Keratinocyte (primary cell): ENCODE results near the gene ZC3H10. TPM values are rescaled to one million over a fixed set of nuclear protein-coding genes. Genes with fewer than 3 reads are reported as not detected.

Experiments
- DNase-seq: peaks from one replicate; pipeline ENCODE4 v3.0.0-alpha.2; 2011; ENCODE audit warnings: low read depth, missing footprints, low spot score
- FAIRE-seq: peaks from 2 replicates; lab custom pipeline; 2011; peaks lifted over from hg19 to GRCh38; lab: Jason Lieb, UNC
- H2AFZ ChIP-seq: 2 replicates; pipeline ENCODE4 v1.6.0; 2012; ENCODE audit warnings: low read length, control low read depth, inconsistent platforms; ENCODE audit not compliant: control insufficient read depth
- H3K27ac ChIP-seq: 2 replicates; pipeline ENCODE4 v1.5.1; 2011; ENCODE audit warnings: low read length; ENCODE audit not compliant: control insufficient read depth, insufficient read depth
- H3K27me3 ChIP-seq: 3 replicates; pipeline ENCODE4 v1.6.0; 2011; ENCODE audit warnings: low read length; ENCODE audit not compliant: control insufficient read depth, insufficient read depth; ENCODE audit errors: extremely low read depth
- H3K36me3 ChIP-seq, 2 experiments: 2 replicates in 1 of 2; 3 replicates in 1 of 2; pipeline ENCODE4 v1.5.1; 2011; ENCODE audit warnings: low read length in 2 of 2, mild to moderate bottlenecking in 1 of 2; ENCODE audit not compliant: control insufficient read depth in 2 of 2, insufficient read depth in 2 of 2; ENCODE audit errors: extremely low read depth in 1 of 2
- H3K4me1 ChIP-seq: 3 replicates; pipeline ENCODE4 v1.5.1; 2011; ENCODE audit warnings: low read length; ENCODE audit not compliant: control insufficient read depth, insufficient read depth; ENCODE audit errors: extremely low read depth
- H3K4me2 ChIP-seq: 3 replicates; pipeline ENCODE4 v1.6.0; 2011; ENCODE audit warnings: low read depth, low read length; ENCODE audit not compliant: control insufficient read depth, insufficient read depth; ENCODE audit errors: extremely low read depth
- H3K4me3 ChIP-seq, 3 experiments: fragments of 200-600 bp in 1 of 3; sonication (generic) in 1 of 3; 2 replicates in 2 of 3; 3 replicates in 1 of 3; pipeline ENCODE4 v1.5.1; 2011 to 2016; ENCODE audit warnings: low read length in 3 of 3, mild to moderate bottlenecking in 3 of 3, control low read depth in 2 of 3, inconsistent platforms in 1 of 3, low read depth in 1 of 3, mixed read lengths in 1 of 3, mixed run types in 1 of 3, moderate library complexity in 1 of 3; ENCODE audit not compliant: control insufficient read depth in 2 of 3, insufficient read depth in 2 of 3; ENCODE audit errors: extremely low read depth in 1 of 3
- H3K79me2 ChIP-seq: 2 replicates; pipeline ENCODE4 v1.6.0; 2012; ENCODE audit warnings: low read length; ENCODE audit not compliant: control insufficient read depth, insufficient read depth
- H3K9ac ChIP-seq: 3 replicates; pipeline ENCODE4 v1.6.0; 2011; ENCODE audit warnings: low read length; ENCODE audit not compliant: control insufficient read depth, insufficient read depth; ENCODE audit errors: extremely low read depth
- H3K9me1 ChIP-seq: 3 replicates; pipeline ENCODE4 v1.6.0; 2011; ENCODE audit warnings: low read length; ENCODE audit not compliant: control insufficient read depth, insufficient read depth; ENCODE audit errors: extremely low read depth
- H3K9me3 ChIP-seq: 2 replicates; pipeline ENCODE4 v1.5.1; 2012; ENCODE audit warnings: low read depth, low read length; ENCODE audit not compliant: control insufficient read depth
- H4K20me1 ChIP-seq: 3 replicates; pipeline ENCODE4 v1.6.0; 2011; ENCODE audit warnings: low read length; ENCODE audit not compliant: control insufficient read depth, insufficient read depth; ENCODE audit errors: extremely low read depth
- CTCF ChIP-seq, 3 experiments: IDR thresholded peaks in 1 of 3; conservative IDR thresholded peaks in 1 of 3; optimal IDR thresholded peaks in 1 of 3; 2 replicates in 2 of 3; 3 replicates in 1 of 3; pipeline versions ENCODE3 to v1.5.1; 2011; ENCODE audit warnings: low read length in 3 of 3, mild to moderate bottlenecking in 3 of 3, moderate library complexity in 2 of 3, control low read depth in 1 of 3, inconsistent platforms in 1 of 3; ENCODE audit not compliant: insufficient read depth in 2 of 3; ENCODE audit errors: extremely low read depth in 1 of 3
- EZH2 ChIP-seq: IDR thresholded peaks from one replicate; pipeline ENCODE4 v1.6.1; 2012; ENCODE audit warnings: inconsistent platforms, mild to moderate bottlenecking, low read length, moderate library complexity
- dilution Hi-C: fragments of 300-500 bp; cut with MboI; formaldehyde crosslinking; loops from one replicate; pipeline ENCODE4 v1.7.0; 2020; ENCODE audit warnings: low sequenced_read_pairs; ENCODE audit not compliant: extremely low pct_ligation_motif_present
- polyA plus RNA-seq, 5 experiments: library from polyadenylated mRNA; depleted of rRNA in 3 of 5; stranded (reverse) in 3 of 5; stranded (forward) in 1 of 5; unstranded in 1 of 5; fragments of >200 nt; gene quantifications; 1 replicate in 1 of 5; 2 replicates in 3 of 5; 3 replicates in 1 of 5; pipeline versions ENCODE4 v1.2.1 to v1.2.3, GENCODE V29; 2011 to 2012; ENCODE audit warnings: missing spikeins in 2 of 5, low read depth in 1 of 5, low replicate concordance in 1 of 5

ZC3H10 gene
- polyA plus RNA-seq, 1 donor (not counting 4 experiments of a cell fraction or from before 2014, with no cell fraction given), result 0.85 TPM

GRCh38 chr12:56086608-56087007, 31.5 kb upstream of the ZC3H10 start:
- TF ChIP-seq CTCF (optimal IDR thresholded peaks at IDR 0.05 in 1 of 3, IDR thresholded peaks at IDR 0.05 in 1 of 3, conservative IDR thresholded peaks at IDR 0.05 in 1 of 3; ENCODE audit: extremely low read depth in 1 of 3, insufficient read depth in 2 of 3, low read length in 3 of 3) (no peak), EZH2 (no peak)
- FAIRE-seq (no peak), DNase-seq (no peak)
- no peaks in the 10 kb centered on the region for H3K9me3 ChIP-seq
- H3K36me3 ChIP-seq, result peaks cover 4 to 15% of the 10 kb centered on the region in 2 experiments
- peaks cover 6% of the 10 kb centered on the region for H3K4me1 ChIP-seq
- H4K20me1 ChIP-seq, result no peaks in the 10 kb centered on the region
- no peak overlapping the region for H3K4me2 ChIP-seq
- H3K4me3 ChIP-seq, result no peak overlapping the region
- H2AFZ ChIP-seq, result no peak overlapping the region
- H3K79me2 ChIP-seq, result no peaks in the 10 kb centered on the region
- no peak overlapping the region for H3K27ac ChIP-seq
- dilution Hi-C loops, result no loop called here
- no peaks in the 10 kb centered on the region for H3K27me3 ChIP-seq
- no peak overlapping the region for H3K9ac ChIP-seq
- H3K9me1 ChIP-seq, result no peaks in the 10 kb centered on the region

GRCh38 chr12:56087220-56087619, 30.8 kb upstream of the ZC3H10 start:
- Histone ChIP-seq H3K4me3 (no peak overlapping the region), H3K27me3 (no peaks in the 10 kb centered on the region), H3K27ac (no peak overlapping the region), H3K9me1 (no peaks in the 10 kb centered on the region), H3K36me3 (peaks cover 4 to 15% of the 10 kb centered on the region in 2 experiments), H3K4me1 (peaks cover 6% of the 10 kb centered on the region), H3K79me2 (no peaks in the 10 kb centered on the region), H4K20me1 (no peaks in the 10 kb centered on the region), H3K4me2 (no peak overlapping the region), H3K9ac (no peak overlapping the region), H2AFZ (no peak overlapping the region), H3K9me3 (no peaks in the 10 kb centered on the region)
- no peak for TF ChIP-seq EZH2
- TF ChIP-seq CTCF (optimal IDR thresholded peaks at IDR 0.05 in 1 of 3, IDR thresholded peaks at IDR 0.05 in 1 of 3, conservative IDR thresholded peaks at IDR 0.05 in 1 of 3; ENCODE audit: extremely low read depth in 1 of 3, insufficient read depth in 2 of 3, low read length in 3 of 3), result no peak
- dilution Hi-C loops, result no loop called here
- no peak for DNase-seq
- no peak for FAIRE-seq
